ENCODE results near the gene PTPRM.

- no peak for TF ChIP-seq POLR2A (IDR thresholded peaks at IDR 0.05)
- TF ChIP-seq POLR2AphosphoS5 (IDR thresholded peaks at IDR 0.05) = no peak
- TF ChIP-seq CTCF (IDR thresholded peaks at IDR 0.05) = no peak
These were observed 806.4 kb downstream of the PTPRM start for GRCh38 chr18:8373486-8373885.
